HG02943 (cell line): ENCODE measurements around the gene DISP3.

Experiments used
- ATAC-seq: cut with Tn5 transposase; IDR thresholded peaks from one replicate; pipeline ENCODE4 v1.9.1; 2021; ENCODE audit warnings: mild to moderate bottlenecking, low read depth, moderate library complexity; ENCODE audit not compliant: unreplicated experiment

Gene DISP3

GRCh38 chr1:11478571-11479374 lies at the start of gene DISP3:
DISP3 (plus strand) TSS chr1:11479155; CDS start chr1:11500993, 21,838 bp downstream.
- no peak for ATAC-seq

DNA sequence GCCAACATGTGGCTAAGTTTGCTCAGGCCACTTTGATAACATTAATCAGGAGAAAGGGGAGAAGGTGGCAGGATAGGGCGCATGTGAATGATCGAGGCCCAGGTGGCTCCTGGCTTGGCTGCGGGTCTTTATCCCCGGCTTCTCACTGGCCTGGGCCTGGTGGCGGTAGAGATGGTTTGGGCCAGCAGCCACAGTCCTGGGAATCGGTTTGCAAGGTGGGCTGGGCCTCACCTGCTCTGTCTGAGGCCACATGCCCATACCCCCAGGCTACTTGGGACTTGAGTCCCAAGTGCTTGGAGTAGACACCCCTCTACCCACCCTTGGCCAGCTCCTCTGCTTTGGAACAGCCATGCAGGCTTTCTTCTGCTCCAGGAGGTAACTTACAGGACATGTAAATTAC lies 49.7 kb upstream of the DISP3 start:
- ATAC-seq: no peak

DNA sequence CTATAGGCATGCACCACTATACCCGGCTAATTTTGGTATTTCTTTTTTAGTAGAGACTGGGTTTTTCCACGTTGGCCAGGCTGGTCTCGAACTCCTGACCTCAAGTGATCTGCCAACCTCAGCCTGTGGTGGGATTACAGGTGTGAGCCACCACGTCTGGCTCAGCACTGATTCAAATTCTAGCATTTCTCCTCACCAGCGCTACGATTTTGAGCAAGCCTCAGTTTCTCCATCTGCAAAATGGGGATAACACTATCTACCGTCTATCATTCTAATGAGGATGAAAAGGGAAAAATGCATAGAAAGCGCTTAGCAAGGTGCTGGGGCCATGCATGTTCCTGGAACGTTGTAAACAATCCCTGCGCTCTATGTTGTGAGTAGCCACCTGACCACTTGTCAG lies 49.0 kb upstream of the DISP3 start:
- no peak for ATAC-seq

GRCh38 chr1:11431941-11432507 lies 46.9 kb upstream of the DISP3 start:
- ATAC-seq: no peak

- no peak for ATAC-seq
Observed at GRCh38 chr1:11432526-11432925, 46.4 kb upstream of the DISP3 start.

DNA sequence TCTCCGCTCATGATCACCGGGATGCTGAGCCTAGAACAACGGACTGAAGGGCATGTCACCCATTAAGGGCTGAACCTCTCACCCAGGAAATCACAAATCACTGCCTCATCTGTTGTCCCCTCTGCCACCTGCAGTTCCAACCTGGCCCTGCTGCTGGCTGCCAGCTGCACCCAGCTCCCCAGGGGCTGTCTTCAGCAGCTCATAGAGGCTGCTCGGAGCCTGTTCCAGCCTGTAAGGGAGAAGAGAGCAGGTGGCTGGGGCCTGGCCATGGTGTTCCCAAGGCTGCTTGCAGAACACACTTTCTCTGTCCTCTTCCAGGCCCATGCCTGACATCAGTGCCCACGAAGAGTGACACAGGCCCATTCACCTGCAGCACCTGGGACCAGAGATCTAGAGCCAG lies 44.5 kb upstream of the DISP3 start:
- no peak for ATAC-seq

DNA sequence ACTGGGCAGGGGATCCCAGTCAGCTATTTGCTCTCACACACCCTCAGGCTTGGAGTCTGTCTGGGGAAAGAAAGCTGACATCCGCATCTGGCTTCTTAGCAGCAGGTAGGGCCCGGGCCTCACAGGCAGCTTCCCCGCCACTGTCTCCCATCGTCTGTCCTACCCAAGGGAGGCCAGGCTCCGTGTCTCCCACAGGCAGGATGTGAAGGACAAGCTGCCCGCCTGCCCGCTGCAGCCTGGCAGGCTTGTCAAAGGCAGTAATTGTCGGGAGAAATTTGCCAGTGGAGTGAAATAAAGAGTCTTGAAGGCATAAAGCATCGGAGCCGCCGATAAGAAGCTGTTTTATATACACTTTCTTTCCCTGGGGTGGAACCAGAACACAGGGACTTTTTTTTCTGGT lies 44.0 kb upstream of the DISP3 start:
- no peak for ATAC-seq

GRCh38 chr1:11438996-11439395 lies 40.0 kb upstream of the DISP3 start:
- ATAC-seq: no peak

GRCh38 chr1:11441211-11441952 lies 37.6 kb upstream of the DISP3 start:
- no peak for ATAC-seq

DNA sequence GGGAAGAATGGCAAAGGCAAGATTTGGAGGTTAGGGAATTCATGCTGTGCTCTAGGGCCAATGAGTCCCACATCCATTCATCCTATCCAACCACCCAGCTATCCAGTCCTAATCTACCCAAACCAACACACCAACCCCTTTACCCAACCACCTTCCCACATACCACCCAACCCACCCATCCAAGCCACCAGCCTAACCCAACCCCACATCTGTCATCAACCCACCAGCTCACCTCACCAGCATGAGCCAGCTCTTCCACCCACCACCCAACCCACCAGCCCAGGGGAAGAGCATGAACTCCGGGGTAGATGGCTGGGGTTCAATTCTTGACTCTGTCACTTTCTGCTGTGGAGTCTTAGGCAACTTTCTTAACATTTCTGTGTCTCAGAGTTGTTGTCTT lies 35.9 kb upstream of the DISP3 start:
- ATAC-seq: no peak

DNA sequence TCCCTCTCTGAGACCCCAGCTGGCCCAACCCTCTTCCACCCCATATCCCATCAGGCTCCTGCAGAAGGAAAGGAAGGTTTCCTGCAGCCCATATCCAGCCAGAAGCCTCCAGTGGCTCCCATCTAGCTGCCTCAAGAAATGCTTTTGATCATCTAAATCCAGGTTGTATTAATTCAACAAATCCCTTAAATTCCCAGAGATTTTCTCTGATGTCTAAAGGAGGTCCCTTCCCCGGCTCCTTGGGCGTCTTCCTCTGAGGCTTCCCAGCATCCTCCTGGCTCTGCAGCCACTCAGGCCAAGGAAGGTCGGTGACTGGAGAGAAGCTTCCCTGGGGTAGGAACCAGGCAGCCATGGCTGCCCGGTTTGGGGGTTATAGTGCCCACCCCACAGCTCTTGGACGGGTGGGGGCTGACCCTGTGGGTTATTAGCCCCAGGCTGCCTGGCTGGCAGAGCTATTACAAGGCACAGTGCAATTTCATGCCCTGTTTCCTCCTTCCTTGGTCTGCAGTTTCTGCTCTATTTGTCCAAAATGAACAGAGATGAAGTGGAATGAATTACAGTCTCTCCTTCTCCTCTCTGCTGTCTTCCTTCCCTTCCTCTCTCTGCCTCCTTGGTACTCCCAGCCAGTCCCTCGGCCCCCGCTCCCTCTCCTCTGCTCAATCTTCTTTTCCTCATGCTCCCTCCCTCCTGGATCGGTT lies 34.8 kb upstream of the DISP3 start:
- no peak for ATAC-seq

DNA sequence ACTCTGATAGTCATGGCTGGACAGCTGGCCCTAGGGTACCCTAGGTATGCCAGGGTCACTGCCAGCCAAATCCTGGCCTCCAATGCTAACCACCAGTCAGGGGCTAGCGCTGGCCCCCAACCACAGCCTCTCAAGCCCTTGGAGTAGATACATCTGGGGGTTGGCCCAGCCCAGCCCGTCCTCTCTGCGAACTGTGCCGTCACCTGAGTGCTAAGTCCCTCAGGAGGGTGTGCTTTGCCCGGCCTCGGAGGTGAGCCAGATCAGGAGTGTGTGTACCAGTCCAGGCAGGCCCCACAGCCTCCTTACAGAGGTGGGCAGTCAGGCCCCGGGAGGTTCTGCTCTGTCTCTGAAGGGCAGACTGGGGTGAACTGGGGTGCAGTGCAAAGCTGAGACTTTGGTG lies 34.0 kb upstream of the DISP3 start:
- no peak for ATAC-seq

DNA sequence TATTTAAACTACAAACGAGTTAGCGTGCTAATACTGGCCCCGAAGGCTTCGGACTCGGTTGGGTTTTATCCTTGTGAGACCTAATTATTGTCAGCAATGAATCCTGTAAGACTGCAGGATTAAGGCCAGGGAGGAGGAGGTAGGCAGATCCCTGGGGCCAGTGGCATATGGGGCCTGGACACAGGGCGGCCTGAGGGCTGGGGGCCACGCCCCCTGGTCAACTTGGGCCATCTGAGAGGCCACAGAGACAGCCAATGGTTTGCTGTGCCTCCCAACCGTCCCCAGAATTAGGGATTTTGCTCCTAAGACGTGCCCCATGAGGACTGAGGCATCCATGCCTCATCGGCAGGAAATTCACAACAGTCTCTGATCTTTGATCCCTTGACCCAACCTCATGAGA lies 31.1 kb upstream of the DISP3 start:
- ATAC-seq: no peak

DNA sequence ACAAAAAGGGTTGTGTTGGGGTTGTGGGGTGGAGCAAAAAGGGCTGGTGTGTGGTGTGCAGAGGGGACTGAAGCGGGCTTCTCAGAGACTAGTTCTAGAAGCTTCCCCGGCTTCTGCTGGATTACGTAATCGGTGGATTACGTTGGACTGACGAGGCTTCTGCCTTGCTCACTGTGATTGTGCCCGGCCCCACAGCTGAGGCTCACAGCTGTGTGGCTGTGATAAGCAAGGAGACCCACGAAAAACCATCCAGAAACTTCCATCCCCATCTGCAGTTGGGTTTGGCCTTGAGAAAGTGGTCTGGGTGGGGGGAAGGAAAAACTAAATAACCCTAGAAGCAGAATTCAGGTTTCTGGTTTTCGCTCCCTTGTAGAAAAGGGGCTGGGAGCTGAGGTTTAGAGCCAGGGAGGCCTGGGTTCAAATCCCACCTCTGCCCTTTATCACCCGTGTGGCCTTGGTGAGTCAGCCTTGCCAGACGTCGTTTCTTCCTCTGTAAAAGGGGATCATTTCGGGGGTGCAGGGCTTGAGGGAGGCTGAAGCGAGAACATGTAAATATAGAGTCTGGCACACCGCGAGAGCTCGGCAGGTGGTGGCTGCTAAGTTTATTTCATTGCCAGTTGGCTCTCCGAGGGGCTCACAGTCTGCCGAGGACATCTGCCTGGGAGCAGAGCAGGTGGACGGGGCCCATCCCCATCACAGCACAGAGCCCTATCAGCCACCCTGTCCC lies 30.4 kb upstream of the DISP3 start:
- no peak for ATAC-seq

DNA sequence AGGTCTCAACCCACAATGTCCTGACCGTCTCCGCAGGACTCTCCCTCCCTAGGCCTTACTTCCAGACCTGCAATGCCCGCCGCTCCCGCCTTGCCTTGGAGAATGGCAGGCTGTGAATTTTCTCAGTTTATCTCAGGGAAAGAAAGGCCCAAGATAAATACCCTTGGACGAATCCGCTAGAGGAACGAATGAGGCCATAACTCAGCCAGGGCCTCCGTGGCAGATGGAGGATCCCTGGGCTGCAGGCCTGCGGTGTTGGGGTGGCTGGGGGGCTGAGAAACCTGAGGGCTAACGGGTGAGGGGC lies 29.9 kb upstream of the DISP3 start:
- ATAC-seq: no peak

DNA sequence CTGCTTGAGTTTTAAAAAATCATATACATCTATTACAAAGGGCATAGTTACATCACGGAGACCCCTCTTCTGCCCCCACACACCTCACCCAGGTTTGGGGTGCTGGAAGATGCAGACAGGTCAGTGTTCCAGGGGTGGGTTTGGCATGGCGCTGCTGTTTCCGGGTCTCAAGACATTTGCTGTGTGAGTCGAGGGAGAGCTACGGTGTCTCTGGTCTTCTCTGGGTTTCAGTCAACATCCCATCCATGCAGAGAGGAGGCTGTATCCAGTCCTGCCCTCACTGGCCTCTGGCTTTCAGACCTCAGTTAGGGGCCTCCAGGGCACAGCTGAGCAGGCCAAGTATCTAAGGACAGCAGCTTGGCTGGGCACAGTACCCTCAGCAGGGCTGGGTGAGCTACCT lies 28.6 kb upstream of the DISP3 start:
- no peak for ATAC-seq

GRCh38 chr1:11453742-11454491 lies 25.0 kb upstream of the DISP3 start:
- no peak for ATAC-seq

GRCh38 chr1:11455967-11456570 lies 22.9 kb upstream of the DISP3 start:
- no peak for ATAC-seq

GRCh38 chr1:11456965-11457364 lies 22.0 kb upstream of the DISP3 start:
- ATAC-seq: no peak
